Tibial nerve (tissue), 4 donors: ENCODE results near the gene BLOC1S1.

Experiments used
- EP300 ChIP-seq, 2 donors: sonication (generic); formaldehyde crosslinking; IDR thresholded peaks; one replicate each; pipeline ENCODE4 v1.6.1; 2017; ENCODE audit warnings: antibody characterized with exemption in 2 of 2, mild to moderate bottlenecking in 1 of 2
- POLR2A ChIP-seq, 2 donors: fragments of 450-650 bp; IDR thresholded peaks; one replicate each; pipeline ENCODE4 v1.6.1; 2017; ENCODE audit warnings: antibody characterized with exemption in 2 of 2, mild to moderate bottlenecking in 2 of 2, moderate library complexity in 2 of 2
- TF ChIP-seq, protein P1 (sequence below), 5 experiments: fragments of 200-600 bp in 3 of 5; fragments of 450-650 bp in 2 of 5; sonication (generic) in 3 of 5; IDR thresholded peaks; one replicate each; pipeline ENCODE4 v1.5.1; 2016 to 2019; ENCODE audit warnings: antibody characterized with exemption in 5 of 5, mild to moderate bottlenecking in 3 of 5, moderate library complexity in 2 of 5

DNA sequence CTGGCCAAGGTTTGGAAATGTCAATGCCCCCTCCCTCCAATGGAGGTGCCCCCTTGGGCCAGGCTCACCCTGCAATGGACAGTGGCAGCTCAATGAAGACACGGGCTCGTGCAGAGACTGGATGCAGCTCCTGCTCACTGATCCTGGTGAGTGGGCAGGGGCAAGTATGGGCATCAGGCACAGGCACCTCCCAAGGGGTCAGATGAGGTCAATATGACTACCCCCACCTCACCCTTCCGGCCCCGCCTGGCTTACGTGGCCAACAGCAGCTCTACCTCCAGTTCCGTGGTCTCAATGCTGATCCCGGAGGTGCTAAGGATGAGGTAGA is 21.7 kb upstream of the BLOC1S1 start:
- TF ChIP-seq POLR2A (IDR thresholded peaks at IDR 0.05) (no peak), EP300 (IDR thresholded peaks at IDR 0.05) (no peak)
- TF ChIP-seq, protein P1, sequence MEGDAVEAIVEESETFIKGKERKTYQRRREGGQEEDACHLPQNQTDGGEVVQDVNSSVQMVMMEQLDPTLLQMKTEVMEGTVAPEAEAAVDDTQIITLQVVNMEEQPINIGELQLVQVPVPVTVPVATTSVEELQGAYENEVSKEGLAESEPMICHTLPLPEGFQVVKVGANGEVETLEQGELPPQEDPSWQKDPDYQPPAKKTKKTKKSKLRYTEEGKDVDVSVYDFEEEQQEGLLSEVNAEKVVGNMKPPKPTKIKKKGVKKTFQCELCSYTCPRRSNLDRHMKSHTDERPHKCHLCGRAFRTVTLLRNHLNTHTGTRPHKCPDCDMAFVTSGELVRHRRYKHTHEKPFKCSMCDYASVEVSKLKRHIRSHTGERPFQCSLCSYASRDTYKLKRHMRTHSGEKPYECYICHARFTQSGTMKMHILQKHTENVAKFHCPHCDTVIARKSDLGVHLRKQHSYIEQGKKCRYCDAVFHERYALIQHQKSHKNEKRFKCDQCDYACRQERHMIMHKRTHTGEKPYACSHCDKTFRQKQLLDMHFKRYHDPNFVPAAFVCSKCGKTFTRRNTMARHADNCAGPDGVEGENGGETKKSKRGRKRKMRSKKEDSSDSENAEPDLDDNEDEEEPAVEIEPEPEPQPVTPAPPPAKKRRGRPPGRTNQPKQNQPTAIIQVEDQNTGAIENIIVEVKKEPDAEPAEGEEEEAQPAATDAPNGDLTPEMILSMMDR (IDR thresholded peaks at IDR 0.05) = no peak
